Measurements from ENCODE around the gene C20orf96.
A peak's percentile ranks its signal among the peaks of the same experiment; 100 is the strongest.

The C20orf96 gene

GRCh38 chr20:328027-328974 is 37.8 kb upstream of the C20orf96 start:
- peak overlapping the region; percentile 85 for H3K4me3 ChIP-seq (ENCODE audit: low read depth, low read length)
- no peak for DNase-seq (ENCODE audit: low read depth)
- no peak for TF ChIP-seq CTCF (IDR thresholded peaks at IDR 0.05; ENCODE audit: insufficient read depth, low read depth, low read length, missing control alignments)

- H3K4me3 ChIP-seq (ENCODE audit: low read depth, low read length): peak overlapping the region; percentile 85
- no peak for TF ChIP-seq CTCF (IDR thresholded peaks at IDR 0.05; ENCODE audit: insufficient read depth, low read depth, low read length, missing control alignments)
- peak; percentile 94 for DNase-seq (ENCODE audit: low read depth)
Observed at GRCh38 chr20:327186-328026, 36.9 kb upstream of the C20orf96 start.

- DNase-seq (ENCODE audit: low read depth): no peak
- TF ChIP-seq CTCF (IDR thresholded peaks at IDR 0.05; ENCODE audit: insufficient read depth, low read depth, low read length, missing control alignments): peak; percentile 4
- peak overlapping the region; percentile 85 for H3K4me3 ChIP-seq (ENCODE audit: low read depth, low read length)
Observed at GRCh38 chr20:326645-327185, 36.2 kb upstream of the C20orf96 start.

GRCh38 chr20:325889-326644 is 35.5 kb upstream of the C20orf96 start:
- peak; percentile 77 for DNase-seq (ENCODE audit: low read depth)
- H3K4me3 ChIP-seq (ENCODE audit: low read depth, low read length): peak overlapping the region; percentile 85
- no peak for TF ChIP-seq CTCF (IDR thresholded peaks at IDR 0.05; ENCODE audit: insufficient read depth, low read depth, low read length, missing control alignments)

GRCh38 chr20:325045-325888 is 34.7 kb upstream of the C20orf96 start, which contains the start of gene SOX12:
TSS of gene SOX12 (plus strand) at chr20:325552. CDS start at chr20:325925, 373 bp downstream.
- H3K4me3 ChIP-seq (ENCODE audit: low read depth, low read length): peak within 1 kb of the TSS; percentile 85
- peak; percentile 97 for DNase-seq (ENCODE audit: low read depth)
- TF ChIP-seq CTCF (IDR thresholded peaks at IDR 0.05; ENCODE audit: insufficient read depth, low read depth, low read length, missing control alignments): no peak
